ENCODE measurements around the gene TAF6L.
"Not testable (repeated sequence)": the region's sequence is repeated elsewhere in the genome, so short reads cannot be mapped to it uniquely, and the experiment has no call there.

TAF6L gene

DNA sequence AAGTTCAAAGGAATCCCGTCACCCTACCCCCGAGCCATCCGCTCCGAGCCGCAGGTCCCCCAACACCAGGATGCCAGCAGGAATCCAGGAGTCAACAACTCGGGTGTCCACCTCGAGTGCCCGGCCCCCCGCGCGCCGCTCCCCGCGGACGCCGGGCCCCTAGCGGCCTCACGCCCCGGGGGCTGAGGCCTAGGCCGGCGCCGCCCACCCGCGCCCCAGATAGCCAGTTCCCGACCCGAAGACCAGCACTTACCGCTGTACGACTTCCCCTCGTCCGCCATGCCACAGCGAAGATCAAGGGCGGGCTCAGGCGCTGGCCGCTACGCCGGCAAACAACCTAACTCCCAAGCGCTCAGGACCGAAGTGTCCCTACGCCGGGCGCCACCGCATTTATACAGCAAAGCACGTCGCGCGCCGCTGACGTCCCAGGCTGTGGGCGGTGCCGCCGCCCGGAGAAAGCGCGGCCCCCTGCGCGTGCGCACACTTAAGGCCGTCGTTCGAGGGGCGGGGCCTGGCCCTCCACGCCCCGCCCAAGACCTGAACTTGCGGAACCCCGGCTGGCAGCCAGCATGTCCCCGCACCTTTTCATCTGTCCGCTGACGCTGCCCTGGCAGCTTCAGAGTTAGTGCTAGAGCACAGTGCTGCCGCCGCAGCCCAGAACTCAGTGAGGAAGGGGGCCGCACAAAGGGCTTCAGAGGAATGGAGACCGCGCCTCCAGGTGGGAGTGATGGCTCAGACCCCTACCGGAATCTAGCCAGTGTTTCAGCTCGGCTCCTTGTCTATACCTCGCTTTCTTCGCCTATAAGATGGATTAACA, 34.1 kb downstream of the TAF6L start, which contains the start of gene NXF1:
TSS of gene NXF1 (minus strand) at position 365 of the 817 bp plus-strand sequence. CDS start at position 281, 84 bp downstream.
- DNase-seq (ENCODE audit: low read depth in 2 of 2, low spot score in 1 of 2) = peak; percentile 93 to 97

DNA sequence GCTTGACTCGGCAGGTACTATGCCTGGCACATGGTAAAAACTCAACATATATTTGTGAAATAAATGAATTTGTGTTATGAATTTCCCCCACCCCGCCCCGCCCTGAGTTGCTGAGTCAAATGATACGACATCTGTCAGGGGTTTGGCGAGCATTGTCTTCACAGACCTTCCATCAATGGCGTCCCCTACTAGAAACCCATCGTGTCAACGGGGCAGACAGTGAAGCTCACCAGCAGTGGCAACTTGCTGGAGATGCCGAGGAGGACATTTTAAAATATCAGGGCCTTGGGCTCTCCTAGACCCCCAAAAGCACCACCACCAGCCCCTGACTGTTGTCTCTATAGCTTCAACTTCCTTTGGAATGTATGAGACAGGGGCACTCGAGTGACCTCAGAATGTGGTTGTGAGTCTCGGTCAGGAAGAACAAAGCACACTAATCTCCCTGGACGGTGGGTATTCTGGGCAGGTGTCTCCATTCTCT, 34.8 kb downstream of the TAF6L start:
- DNase-seq (ENCODE audit: low read depth in 2 of 2, low spot score in 1 of 2) = no peak

DNA sequence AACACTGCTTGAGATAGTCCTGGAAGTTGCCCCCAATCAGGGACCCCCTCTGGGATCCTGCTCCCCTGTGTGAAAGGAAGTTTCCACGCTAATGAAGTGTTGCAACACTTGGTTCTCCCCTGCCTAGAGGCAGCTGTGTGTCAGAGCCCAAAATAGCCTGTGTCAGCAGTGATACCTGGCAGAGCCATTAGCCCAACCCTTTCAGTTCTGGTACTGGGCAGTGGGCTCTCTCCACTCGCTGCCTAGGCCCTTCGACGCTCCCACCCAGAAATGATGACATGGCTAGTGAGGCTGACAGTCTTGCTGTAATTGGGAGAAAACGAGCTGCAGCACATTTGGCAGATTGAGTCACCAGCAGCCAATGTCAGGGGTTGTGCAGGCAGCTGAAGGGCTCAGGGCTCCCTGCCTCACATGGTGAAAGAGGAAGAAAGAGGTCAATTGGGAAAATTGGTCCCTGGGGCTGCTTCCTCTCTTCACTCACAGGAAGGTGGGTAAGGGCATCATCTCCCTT, 35.5 kb downstream of the TAF6L start:
- no peak for DNase-seq (ENCODE audit: low read depth in 2 of 2, low spot score in 1 of 2)

DNA sequence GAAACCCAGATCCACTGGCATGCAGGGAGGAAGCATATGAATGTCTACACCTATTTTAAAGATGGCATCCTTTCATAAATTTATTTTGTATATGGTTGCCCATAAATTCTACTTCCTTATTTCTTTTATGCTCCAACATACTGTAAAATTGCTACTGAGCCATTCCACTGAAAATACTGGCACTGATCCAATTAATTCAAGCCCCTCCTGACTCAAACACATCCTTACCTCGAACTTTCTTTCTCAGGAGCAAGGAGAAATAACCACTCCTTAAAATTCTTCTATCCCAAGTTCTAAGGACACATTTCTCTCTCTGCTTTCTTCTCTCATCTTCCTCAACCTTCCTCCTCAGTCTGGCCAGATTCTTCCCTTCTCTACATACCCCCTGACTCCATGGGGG, 39.6 kb downstream of the TAF6L start:
- DNase-seq (ENCODE audit: low read depth in 2 of 2, low spot score in 1 of 2) = no peak

DNA sequence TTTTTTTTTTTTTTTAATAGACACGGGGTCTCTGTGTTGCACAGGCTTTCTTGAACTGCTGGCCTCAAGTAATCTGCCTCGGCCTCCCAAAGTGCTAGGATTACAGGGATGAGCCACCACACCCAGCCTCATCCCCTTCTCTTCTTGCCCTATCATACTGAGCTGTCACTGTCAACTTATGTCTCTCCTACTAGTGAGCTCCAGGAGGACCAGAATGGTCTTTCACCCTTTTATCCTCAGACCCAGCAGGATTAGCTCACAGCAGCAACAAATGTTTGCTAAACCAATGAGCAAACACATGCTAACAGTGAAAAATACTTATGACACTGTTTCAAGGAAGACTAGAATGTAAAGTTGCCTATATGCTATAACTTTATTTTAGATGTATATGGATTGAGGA, 40.5 kb downstream of the TAF6L start:
- no peak for DNase-seq (ENCODE audit: low read depth in 2 of 2, low spot score in 1 of 2)

DNA sequence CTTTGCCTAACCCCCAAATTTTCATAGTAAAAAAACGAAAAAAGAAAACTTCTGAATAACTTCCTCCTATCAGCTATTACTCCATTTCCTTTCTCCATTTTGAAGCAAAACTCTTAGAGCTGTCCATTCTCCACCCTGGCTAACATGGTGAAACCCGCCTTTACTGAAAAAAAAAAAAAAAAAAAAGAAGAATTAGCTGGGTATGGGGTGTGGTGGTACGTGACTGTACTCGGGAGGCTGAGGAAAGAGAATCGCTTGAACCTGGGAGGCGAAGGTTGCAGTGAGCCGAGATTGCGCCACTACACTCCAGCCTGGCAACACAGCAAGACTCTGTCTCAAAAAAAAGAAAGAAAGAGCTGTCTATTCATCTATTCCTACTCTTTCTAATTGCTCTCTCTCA, 45.4 kb downstream of the TAF6L start:
- no peak for DNase-seq (ENCODE audit: low read depth in 2 of 2, low spot score in 1 of 2)

DNA sequence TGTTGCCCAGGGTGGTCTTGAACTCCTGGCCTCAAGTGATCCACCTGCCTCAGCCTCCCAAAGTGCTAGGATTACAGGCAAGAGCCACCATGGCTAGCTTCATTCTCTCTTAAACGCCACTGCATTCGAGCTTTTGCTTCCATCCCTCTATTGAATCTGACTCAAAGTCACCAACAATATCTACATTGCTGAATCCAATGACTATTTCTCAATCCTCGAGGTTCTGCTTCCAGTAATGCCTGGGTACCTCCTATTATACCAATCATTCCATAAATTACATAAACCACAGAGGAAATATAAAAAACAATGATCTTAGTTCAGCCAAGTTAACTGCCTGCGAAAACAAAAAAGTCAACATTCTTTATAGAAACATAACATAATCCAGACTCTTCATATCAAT, 45.9 kb downstream of the TAF6L start:
- DNase-seq (ENCODE audit: low read depth in 2 of 2, low spot score in 1 of 2) = no peak

DNA sequence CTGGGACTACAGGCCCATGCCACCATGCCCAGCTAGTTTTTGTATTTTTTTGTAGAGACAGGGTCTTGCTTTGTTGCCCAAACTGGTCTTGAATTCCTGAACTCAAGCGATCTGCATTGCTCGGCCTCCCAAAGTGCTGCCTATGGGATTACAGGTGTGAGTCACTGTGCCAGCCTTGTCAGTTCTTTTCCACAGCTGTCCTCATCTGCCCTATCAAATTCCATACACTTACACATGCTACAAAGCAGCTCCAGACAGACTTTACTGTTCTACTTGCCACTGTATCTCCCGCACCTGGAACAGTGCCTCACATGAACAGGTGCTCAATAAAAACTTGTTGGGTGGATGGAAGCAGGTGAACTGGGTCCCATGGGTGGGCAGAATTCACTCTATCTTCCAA, 52.5 kb downstream of the TAF6L start:
- no peak for DNase-seq (ENCODE audit: low read depth in 2 of 2, low spot score in 1 of 2)

DNA sequence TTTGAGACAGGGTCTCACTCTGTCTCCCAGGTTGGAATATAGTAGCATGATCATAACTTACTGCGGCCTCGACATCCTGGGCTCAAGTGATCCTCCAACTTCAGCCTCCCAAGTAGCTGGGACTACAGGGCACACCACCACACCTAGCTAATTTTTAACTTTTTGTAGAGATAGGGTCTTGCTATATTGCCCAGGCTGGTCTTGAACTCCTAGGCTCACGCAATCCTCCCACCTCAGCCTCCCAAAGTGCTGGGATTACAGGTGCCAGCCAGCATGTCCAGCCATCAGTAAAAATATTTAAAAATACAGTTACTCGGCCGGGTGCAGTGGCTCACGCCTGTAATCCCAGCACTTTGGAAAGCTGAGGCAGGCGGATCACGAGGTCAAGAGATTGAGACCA, 56.9 kb downstream of the TAF6L start:
- DNase-seq (ENCODE audit: low read depth in 2 of 2, low spot score in 1 of 2) = not testable (repeated sequence)

DNA sequence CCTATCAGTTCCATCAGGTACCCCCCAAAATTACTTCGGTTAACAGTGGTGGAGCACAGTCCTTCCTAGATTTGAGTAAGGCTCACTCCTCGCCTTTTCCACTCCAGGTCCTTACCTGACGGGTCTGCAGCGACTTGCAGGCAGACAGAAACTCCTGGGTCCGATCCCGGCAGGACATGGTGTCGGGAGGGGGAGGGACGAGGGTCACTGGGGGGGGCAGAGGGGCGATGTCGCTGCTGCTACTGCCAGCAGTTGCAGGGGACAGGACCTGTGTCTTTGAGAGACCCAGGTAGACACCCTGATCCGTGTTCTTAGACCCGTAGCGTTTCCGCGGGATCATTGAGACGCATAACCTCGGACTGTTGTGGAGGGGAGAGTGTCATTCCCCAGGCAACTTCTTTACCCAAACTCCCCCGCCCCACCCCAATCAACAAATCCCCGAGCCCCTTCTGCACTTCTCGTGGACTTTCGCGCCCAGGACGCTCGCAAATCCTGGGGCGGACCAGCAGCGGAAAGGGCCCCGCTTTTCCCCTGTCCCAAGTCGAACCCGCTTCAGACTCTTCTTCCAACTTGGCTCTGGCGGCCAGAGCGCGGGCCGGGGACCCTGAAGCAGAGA, 59.8 kb downstream of the TAF6L start:
- no peak for DNase-seq (ENCODE audit: low read depth in 2 of 2, low spot score in 1 of 2)

DNA sequence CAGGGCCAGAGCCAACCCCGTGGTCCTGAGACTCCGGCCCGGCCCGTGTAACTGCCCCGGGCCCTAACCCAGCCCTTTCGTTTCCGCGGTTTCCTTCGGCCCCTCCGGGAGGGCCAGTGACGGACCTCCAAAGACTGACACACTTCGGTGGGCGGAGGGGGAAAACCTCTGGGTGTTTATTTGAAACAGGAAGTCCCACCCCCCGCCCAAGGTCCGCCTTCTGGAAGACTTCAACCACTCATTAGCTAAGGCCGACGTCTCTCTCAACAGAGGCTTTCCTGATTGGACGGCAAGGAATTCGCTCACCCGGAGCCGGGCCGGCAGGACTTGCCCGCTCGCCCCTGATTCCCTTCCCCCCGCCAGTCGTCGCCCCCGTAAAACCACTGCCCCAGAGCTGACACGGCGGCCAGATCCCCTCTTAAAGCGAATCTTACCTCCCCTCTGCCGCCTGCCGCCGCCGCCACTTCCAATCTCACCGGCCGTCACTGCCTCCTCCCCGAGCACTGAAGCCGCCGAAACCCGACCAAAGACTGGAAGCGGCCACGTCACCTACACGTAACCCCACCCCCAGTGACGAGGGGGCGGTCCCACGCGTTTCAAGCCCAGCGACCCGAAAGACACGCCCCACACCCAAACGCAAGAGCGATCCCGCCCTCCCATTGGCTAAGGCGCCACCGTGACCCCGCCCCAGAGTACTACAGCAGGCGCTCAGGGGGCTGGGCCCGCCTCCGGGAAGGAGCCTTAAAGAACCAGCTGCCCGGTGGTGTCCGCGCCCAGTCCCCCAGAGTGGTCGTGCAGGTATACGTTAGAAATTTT, 60.5 kb downstream of the TAF6L start, which contains the start of gene STX5:
TSS of gene STX5 (minus strand) at position 532 of the 816 bp plus-strand sequence. CDS start 808 bp downstream, outside the sequence.
- DNase-seq (ENCODE audit: low read depth in 2 of 2, low spot score in 1 of 2) = peak; percentile 99

DNA sequence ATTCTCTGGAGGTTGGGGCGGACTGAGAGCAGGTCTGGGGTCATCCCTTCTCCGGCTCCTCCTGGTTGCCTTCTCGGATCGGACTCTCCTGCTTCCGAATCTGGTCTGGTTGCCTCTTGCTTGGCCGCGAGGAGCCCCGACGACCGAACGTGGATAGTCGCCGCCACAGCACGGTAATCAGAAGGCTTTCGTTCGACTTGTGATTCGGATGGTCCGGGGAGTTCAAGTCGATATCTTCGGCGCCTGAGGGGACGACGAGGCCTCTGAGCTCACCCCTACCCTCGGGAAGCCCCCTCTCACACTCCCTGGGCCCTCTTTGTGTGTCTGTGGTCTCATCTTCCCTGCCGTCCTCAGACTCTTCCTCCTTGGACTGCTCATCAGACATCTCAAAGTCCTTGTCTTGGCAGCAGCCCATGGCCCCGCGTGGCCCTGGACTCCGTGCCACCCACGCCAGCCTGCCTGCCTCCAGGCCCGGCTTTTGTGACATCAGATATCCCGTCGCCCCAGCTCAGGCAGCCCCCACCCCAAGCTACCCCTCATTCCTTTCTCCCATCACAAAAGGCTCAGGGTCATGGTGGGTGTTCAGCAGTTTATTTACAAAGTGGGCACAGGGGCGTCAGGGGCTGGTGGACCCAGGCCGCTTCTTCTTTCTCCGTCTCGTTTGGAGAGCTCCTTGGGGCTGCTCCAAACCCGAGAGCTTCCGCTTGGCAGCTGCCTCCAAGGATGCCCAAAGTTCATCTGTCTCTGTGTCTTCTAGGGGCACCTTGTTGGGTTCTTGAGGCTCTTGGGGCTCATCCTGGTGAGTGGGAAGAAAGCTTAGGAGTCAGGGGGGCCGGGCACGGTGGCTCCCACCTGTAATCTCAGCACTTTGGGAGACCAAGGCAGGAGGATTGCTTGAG, 61.4 kb downstream of the TAF6L start, which contains the start of gene TEX54:
TSS of gene TEX54 (minus strand) at position 506 of the 899 bp plus-strand sequence.
- no peak for DNase-seq (ENCODE audit: low read depth in 2 of 2, low spot score in 1 of 2)

DNA sequence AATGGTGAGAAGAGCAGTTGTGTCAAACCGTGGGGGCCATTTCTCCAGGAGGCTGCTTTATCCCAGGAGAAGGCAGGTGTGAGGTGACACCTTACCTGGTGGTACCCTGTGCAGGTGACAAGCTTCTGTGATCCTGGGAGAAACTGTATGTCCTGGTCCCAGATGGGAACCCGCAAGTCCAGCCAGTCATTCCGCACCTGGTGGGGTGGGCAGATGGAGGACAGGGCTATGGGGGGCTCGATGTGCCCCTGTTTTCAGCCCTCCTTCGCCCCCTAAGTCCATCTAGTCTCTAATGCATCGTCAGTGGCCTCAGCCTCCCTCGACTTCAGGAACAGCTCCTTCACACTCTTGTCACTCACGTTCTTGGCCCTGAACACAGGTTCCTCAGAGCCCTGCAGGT, 64.1 kb downstream of the TAF6L start:
- DNase-seq (ENCODE audit: low read depth in 2 of 2, low spot score in 1 of 2) = no peak
